HG03521 (cell line): Measurements from ENCODE around the gene TRAPPC13.
A peak's percentile ranks its signal among the peaks of the same experiment; 100 is the strongest.
"Not testable (repeated sequence)": the region's sequence is repeated elsewhere in the genome, so short reads cannot be mapped to it uniquely, and the experiment has no call there.

ENCODE experiments used
- ATAC-seq: cut with Tn5 transposase; IDR thresholded peaks from one replicate; pipeline ENCODE4 v1.9.1; 2021; ENCODE audit warnings: mild to moderate bottlenecking, moderate library complexity; ENCODE audit not compliant: unreplicated experiment

The TRAPPC13 gene, protein sequence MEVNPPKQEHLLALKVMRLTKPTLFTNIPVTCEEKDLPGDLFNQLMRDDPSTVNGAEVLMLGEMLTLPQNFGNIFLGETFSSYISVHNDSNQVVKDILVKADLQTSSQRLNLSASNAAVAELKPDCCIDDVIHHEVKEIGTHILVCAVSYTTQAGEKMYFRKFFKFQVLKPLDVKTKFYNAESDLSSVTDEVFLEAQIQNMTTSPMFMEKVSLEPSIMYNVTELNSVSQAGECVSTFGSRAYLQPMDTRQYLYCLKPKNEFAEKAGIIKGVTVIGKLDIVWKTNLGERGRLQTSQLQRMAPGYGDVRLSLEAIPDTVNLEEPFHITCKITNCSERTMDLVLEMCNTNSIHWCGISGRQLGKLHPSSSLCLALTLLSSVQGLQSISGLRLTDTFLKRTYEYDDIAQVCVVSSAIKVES

DNA sequence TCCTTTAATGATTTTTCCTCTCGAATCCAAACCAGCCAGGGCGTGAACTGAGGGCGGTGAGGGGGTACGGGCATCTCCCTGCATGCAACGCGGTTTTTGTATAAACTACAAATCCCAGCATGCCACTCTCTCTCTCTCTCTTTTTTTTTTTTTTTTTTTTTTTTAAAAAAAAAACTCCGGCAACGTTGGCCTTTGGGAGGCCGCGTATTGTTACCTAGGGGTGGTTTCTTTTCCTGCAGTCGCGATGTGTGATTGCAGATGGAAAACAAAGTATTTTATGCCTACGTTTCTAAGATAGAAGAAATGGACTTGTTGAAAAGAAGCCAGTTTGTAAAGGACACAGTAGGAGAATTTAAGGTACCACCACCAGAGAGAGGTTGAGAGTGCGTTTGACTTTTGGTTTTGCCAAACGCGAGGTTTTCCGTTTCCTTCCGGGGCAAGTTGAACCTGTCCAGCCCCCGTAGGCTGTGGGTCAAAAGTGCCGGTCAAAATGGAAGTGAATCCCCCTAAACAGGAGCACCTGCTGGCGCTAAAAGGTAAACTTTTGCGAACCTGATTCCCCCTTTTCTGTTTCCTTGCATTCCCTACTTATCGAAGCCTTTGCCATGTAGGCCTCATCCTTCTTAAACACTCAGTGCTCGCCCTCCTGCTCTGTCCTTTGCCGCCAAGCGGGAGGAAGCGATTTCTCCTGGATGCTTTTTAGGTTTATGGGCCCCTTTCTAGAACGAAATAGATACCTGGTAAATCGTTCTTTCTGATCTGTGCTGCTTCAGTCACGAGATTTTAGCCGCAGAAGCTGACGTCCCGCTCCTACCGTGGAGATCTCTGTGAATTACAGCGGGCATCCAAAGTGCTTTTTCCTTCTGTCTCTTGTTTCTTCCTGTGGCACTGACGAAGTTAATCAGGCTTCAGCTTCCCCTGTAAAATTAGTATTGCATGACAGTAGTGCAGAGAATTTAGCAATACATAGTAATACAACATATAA lies at the start of gene TRAPPC13, which contains the start of gene SHLD3:
TSS of gene TRAPPC13 (plus strand) at position 457 of the 985 bp plus-strand sequence. CDS start at position 491, 34 bp downstream.
TSS of gene SHLD3 (plus strand) at position 457 of the 985 bp plus-strand sequence. CDS start 4,561 bp downstream, outside the sequence.
- peak; percentile 67 for ATAC-seq

DNA sequence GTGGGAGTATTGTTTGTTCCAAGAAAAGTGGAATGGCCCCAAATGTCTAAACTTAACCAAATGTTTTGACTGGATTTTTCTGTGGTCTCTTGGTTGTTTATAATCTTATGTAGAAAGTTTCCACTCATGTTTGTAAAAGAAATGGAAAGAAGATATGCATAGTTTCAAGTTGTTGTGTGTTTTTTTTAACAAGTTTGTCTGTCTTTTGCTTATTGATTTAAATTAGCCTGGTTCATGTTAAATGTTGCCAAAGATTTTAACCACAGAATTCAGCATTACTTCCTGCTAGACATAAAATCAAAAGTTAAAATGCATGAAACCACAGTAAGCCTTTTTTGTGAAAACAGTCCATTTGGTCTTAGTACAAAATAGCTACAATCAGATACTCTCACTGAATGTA lies 47.7 kb upstream of the TRAPPC13 start:
- ATAC-seq = no peak

DNA sequence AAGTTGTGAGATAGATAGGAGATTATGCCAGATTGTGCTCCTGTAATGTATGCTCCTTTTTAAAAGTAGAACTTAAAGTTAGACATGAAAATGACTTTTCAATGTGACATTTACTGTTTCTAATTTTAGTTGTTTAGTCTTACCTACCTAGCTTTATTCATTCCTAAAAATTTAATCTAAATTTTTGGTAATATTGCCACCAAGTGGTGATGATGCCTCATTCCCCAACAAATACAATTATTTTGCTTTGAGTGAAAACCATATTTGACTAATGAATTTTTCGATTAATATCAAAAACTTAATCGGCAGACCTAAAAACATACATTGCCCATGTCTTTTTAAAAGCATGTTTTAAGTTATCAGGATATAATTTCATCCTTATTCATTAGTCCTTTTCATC lies 36.1 kb upstream of the TRAPPC13 start:
- ATAC-seq = no peak

DNA sequence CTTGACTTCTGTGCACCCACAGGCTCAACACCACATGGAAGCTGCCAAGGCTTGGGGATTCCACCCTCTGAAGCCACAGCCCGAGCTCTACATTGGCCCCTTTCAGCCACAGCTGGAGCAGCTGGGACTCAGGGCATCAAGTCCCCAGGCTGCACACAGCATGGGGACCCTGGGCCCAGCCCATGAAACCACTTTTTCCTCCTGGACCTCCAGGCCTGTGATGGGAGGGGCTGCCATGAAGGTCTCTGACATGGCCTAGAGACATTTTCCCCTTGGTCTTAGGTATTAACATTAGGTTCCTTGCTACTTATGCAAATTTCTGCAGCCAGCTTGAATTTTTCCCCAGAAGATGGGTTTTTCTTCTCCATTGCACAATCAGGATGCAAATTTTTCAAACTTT lies 23.1 kb upstream of the TRAPPC13 start:
- not testable (repeated sequence) for ATAC-seq

DNA sequence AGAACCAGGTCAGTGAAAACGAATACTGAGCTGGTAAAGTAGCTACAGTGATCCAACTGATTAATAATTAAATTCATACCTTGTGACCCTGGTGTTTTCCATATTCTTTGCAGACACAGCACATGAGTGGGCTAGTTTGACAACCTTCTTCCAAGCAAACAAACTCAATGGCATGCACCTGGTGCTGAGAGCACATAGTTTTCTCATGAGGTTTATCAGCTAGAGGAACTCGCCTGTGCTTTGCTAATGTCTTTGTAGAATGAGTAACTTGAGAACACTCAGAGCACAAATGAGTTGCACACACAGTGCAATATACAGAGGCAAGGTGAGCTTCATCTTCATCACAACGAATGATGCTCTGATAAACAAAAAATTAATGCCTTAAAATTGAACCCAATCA lies 13.3 kb upstream of the TRAPPC13 start:
- no peak for ATAC-seq

DNA sequence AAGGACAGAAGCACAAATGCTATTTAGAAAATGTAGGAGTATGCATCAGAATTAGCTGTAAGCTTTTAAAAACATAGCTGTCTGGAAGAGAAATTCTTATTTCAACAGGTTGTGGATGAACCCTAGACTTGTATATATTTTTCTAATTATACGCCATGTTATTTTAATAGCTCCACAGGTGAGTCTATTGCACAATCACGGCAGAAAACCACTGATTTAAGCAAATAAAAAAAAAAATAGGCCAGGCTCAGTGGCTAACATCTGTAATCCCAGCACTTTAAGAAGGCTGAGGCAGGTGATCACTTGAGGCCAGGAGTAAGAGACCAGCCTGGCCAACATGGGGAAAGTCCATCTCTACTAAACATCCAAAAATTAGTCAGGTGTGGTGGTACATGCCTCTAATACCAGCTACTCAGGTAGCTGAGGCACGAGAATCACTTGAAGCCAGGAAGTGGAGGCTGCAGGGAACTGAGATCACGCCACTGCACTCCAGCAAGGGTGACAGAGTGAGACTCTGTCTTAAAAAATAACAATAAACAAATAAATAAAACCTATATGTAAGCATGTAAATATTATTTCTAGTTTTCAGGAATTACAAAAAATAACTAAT lies 12.4 kb upstream of the TRAPPC13 start:
- ATAC-seq = no peak

DNA sequence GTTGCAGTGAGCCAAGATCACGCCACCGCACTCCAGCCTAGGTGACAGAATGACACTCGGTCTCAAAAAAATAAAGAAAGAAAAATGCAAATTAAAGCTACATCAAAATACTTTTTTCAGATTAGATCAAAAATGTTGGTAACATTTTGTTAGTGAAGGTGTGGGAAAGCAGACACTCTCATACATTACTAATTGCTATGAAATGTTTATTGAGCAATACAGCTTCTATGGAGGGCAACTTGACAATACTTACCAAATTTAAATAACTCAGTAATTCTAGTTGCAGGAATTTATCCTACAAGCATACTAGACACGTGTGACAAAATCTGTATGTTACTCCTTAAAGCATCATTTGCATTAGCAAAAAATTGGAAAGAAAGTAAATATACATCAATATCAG lies 4.8 kb upstream of the TRAPPC13 start:
- ATAC-seq = no peak

DNA sequence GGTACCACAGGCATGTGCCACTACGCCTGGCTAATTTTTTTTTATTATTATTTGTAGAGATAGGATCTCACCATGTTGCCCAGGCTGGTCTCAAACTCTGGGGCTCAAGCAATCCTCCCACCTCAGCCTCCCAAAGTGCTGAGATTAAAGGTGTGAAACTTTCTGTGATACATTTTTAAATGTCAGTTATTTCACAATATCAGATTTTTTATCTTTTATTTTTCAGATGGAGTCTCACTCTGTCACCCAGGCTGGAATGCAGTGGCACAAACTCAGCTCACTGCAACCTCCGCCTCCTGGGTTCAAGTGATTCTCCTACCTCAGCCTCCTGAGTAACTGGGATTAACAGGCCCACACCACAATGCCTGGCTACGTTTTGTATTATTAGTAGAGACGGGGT lies 2.9 kb upstream of the TRAPPC13 start:
- not testable (repeated sequence) for ATAC-seq

DNA sequence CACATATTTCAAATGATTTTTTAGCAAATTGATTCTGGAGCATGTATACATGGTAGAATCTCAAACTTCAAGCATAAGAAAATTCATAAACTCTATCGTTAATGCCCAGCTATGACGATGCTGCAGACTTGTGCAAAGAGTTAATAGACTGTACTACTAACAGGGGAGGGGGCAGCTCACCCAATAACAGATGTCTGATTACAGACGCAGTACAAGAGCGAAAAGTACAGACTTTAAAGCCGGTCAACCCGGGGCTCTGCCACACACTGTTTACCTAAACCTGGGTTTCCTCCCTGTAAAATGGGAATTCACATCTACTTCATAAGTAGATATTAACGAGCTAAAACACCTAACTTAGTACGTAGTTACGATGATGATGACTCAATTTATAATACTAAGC lies 1.3 kb upstream of the TRAPPC13 start:
- ATAC-seq = no peak

DNA sequence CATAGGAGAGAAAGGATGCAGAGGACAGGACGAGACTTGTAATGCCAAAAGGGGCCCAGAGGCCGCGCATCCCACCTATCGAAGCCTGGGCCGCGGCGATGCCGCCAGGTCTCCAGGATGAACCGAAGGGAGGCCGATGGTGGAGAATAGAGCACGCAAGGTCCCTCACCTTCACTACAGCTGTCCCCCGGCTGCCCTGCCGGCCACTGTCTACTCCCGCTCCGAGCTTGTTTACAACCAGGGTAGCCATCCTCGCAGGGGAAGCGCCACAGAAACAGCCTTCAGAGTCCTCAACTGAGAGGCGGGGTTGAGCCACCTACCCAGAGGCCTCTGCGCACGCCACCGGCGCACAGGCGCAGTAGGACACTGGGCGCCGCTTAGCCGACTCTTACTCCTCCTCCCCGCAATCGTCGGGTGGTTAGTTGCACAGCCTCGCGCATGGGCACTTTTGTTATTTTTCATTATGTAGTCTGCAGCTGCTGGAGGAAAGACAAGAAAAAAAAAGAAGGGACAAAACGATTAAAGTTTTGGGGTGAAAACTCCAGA lies 729 bp upstream of the TRAPPC13 start, which contains the start of gene TRIM23:
TSS of gene TRIM23 (minus strand) at position 309 of the 546 bp plus-strand sequence. CDS start at position 250, 59 bp downstream.
- peak; percentile 92 for ATAC-seq

DNA sequence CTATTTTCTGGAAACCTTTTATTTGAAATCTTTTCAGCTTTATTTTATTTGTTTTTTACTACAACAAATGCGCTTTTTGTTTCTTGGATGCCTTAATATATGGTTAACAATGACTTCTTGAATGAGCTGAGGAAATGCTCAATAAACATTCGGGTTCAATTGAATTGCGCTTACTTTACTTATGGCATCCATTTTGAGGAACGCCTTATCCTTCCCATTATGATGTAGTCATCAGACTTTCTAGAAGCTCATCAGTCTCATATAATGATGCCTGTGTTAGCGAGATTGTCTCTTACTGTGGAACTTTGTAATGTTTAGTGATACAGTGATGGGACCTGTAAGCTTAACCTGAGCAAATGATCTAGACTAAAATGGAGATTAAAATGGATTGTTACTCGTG lies 916 bp downstream of the TRAPPC13 start:
- no peak for ATAC-seq

DNA sequence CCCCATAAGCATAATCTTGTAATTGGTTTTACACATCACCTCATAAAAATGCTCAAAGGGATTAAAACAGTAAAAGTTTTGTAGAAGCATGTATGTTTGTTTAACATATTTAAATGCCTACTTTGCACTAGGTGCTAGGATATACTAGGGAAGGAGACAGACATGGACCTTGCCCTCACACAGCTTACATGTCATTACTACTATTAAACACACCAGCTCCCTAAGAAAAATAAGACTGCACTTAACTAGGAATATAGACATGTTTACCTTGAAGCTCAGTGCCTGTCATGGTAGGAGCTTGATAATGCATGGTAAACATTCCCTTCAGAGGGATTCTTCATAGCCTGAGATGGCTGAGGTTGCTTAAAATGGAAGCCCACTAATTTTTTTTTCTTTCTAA lies 6.2 kb downstream of the TRAPPC13 start:
- no peak for ATAC-seq

DNA sequence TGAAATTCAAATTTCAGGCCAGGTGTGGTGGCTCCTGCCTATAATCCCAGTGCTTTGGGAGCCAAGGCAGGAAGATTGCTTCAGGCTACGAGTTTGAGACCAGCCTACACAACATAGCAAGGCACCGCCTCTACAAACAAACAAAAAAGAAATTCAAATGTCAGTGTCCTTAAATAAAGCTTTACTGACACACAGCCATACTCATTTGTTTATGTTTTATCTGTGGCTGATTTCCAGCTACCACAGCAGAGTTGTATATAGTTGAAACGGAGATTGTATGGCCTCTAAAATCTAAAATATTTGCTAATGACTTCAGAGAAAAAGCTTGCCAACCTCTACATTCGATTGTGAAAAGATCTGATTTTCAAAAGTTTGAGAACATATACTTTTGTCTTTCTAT lies 15.4 kb downstream of the TRAPPC13 start:
- no peak for ATAC-seq

DNA sequence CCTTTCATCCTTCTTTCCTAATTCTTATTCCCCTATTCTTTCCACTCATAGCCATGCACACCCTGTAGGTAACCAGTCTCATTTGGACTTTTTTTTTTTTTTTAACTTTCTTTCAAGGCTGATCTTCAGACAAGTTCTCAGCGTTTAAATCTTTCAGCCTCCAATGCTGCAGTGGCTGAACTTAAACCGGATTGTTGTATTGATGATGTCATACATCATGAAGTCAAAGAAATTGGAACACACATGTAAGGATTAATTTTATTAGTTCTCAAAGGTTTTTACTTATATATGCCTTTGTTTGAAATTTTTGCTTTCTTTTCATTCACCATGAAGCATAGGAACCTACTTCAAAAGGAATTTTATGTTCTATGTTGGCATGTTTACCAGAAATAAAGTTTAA lies 22.1 kb downstream of the TRAPPC13 start:
- ATAC-seq = no peak

DNA sequence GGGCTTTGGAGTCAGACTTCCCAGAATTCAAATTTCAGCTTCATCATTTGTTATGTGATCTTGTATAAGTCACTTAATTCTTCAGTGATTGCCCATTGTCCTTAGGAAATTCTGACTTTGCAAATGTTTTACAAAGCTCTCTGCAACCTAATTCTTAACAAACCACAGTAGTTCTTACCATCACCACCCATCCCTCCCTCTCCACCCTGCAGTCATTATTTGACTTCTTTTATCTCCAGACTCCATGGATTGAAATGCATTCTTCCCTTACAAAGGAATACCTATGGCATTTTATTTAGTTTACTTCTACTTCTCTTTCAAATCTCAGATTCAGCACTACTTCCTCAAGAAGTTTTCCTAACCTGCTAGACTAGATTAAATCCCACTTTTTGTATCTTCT lies 23.1 kb downstream of the TRAPPC13 start:
- no peak for ATAC-seq

DNA sequence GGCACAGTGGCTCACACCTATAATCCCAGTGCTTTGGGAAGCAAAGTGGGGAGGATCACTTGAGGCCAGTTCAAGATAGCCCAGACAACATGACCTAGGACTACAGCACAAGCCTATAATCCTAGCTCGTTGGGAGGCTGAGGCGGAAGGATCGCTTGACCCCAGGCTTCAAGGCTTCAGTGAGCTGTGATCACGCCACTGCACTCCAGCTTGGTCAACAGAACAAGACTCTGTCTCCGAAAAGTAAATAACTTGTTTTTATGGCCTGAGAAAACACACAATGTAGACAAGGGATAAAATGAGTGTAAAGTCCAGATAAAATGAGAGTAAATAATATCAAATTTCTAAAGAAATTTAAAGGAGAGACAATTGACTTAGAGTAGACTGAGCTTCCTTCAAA lies 26.3 kb downstream of the TRAPPC13 start:
- no peak for ATAC-seq

DNA sequence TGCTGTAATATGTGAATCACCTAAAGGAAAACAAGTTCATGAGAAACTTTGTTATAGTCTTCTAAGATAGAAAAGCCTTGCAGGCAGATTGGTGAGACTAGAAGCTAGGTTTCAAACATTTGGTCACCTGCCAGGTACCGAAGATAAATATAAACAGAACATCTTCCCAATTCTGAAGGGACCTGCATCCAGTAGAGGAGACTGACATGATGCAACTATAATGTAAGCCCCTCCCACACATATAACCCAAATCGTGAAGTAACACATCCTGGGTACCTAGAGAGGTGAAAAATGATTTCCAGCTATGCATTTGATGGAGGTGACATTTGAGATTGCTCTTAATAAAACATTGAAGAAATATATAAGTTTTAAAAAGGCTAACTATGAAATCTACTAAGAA lies 29.9 kb downstream of the TRAPPC13 start:
- no peak for ATAC-seq

DNA sequence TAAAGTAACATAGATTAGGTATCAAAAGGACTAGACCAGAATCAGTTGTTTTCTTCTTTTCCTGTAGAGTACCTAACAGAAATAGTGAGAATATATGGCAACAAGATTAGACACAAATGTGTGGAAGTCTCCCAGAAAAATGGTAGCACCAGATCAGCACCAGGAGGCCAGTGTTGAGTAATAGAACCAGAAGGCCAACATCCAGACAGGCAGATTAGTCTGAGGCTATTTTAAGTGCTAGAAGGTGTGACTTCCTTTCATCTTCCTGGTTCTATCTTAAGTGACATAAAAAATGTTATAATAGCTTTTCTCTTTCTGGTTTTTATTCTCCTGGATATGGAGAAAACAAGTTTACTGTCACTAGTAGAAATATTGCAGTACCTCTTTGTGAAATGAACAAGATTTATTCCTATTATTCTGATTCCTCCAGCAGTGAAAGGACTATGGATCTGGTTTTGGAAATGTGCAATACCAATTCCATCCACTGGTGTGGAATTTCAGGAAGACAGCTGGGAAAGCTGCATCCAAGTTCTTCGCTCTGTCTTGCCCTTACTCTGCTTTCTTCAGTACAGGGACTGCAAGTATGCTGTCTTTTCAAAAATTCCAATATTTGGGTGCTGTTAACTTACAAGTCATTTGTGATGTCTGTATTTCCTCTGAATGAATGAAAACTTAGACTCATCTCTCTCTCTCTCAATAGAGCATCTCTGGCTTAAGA lies 39.1 kb downstream of the TRAPPC13 start:
- ATAC-seq = no peak

DNA sequence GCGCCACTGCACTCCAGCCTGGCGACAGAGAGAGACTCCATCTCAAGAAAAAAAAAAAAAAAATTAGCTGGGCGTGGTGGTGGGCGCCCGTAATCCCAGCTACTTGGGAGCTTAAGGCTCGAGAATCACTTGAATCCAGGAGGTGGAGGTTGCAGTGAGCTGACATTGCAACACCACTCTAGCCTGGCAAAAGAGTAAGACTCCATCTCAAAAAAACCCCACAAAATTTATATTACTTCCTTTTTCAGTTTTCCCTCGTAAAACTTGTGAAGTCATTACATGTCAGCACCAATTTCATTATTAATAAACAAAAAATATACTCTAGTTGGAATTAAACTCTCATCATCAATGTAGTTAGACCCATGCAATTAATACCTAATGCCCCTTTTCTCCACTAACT lies 43.9 kb downstream of the TRAPPC13 start:
- no peak for ATAC-seq

DNA sequence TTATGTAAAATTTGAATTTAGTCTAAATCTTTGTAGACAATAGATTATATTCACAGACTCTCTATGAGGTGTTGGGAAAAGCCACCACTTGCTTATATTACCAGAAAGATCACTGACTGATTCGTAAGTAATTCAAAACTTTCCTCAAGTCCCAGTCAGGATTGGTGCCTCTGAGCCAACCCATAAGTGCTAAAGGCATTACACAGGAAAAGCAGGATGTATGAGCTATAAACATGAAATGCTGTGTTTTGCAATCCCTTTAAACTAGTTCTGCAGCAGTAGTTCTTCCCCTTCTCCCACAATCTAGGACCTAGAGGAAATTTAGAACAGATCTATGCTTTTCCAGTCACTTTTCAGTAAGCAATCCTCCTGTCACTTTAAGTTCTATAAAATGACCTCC lies 48.0 kb downstream of the TRAPPC13 start:
- no peak for ATAC-seq
